ENCODE results near the gene MRAS.

DNA sequence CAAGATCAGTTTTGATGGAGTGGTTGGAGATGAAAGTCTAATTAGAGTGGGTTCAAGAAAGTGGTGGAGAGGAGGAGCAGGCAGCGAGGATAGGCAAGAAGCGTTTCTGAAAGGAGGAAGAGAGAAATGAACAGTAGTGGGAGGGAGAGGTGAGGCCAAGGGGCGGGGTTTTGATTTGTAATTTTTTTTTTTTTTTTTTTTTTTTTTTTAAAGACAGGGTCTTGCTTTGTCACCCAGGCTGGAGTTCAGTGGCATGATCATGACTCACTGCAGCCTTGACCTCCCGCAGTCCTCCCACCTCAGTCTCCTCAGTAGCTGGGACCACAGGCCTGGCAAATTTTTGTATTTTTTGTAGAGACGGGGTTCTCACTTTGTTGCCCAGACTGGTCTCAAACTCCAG, 36.6 kb downstream of the MRAS start:
- TF ChIP-seq, protein P1, sequence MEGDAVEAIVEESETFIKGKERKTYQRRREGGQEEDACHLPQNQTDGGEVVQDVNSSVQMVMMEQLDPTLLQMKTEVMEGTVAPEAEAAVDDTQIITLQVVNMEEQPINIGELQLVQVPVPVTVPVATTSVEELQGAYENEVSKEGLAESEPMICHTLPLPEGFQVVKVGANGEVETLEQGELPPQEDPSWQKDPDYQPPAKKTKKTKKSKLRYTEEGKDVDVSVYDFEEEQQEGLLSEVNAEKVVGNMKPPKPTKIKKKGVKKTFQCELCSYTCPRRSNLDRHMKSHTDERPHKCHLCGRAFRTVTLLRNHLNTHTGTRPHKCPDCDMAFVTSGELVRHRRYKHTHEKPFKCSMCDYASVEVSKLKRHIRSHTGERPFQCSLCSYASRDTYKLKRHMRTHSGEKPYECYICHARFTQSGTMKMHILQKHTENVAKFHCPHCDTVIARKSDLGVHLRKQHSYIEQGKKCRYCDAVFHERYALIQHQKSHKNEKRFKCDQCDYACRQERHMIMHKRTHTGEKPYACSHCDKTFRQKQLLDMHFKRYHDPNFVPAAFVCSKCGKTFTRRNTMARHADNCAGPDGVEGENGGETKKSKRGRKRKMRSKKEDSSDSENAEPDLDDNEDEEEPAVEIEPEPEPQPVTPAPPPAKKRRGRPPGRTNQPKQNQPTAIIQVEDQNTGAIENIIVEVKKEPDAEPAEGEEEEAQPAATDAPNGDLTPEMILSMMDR (IDR thresholded peaks at IDR 0.05): no peak
- no peak for TF ChIP-seq POLR2A (IDR thresholded peaks at IDR 0.05)
